Fibroblast of villous mesenchyme (primary cell): ENCODE data around the gene RAD51B. TPM values are rescaled to one million over a fixed set of nuclear protein-coding genes. Genes with fewer than 3 reads are reported as not detected.
A peak's percentile ranks its signal among the peaks of the same experiment; 100 is the strongest.

Experiments used
- DNase-seq: peaks from one replicate; pipeline ENCODE4 v3.0.0-alpha.2; 2010; ENCODE audit warnings: low read depth
- H3K4me3 ChIP-seq: 2 replicates; pipeline ENCODE4 v1.5.1; 2011; ENCODE audit warnings: low read depth, mild to moderate bottlenecking, low read length
- total RNA-seq: library from RNA; depleted of rRNA; stranded (reverse); fragments of >200 nt; gene quantifications from 2 replicates; pipeline ENCODE4 v1.2.3, GENCODE V29; 2012
- TF ChIP-seq, protein P1 (sequence below): IDR thresholded peaks from 2 replicates; pipeline ENCODE4 v1.5.1; 2012; ENCODE audit warnings: low read depth, mild to moderate bottlenecking, low read length; ENCODE audit not compliant: insufficient read depth

Gene RAD51B
- total RNA-seq, 1 donor, result 22.0 TPM

DNA sequence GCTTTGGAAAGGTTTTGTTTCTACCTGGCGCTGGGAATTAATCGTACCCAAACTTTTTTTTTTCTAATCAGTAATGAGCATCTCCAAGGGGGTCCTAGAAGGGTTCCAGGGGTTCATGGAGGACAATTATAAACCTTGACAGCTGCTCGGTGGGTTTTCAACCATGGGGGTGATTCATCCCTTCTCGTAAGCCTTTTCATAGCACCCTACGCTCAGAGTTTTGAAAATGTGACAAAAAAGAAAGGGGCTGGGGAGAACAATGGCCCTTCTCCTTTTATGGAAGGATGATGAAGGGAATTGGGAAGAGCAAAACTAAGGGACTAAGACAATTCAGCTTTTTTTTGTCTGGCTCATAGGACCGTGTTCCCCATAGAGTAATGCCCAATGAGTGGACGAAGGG is 776.6 kb downstream of the RAD51B start:
- DNase-seq, result no peak
- TF ChIP-seq, protein P1, sequence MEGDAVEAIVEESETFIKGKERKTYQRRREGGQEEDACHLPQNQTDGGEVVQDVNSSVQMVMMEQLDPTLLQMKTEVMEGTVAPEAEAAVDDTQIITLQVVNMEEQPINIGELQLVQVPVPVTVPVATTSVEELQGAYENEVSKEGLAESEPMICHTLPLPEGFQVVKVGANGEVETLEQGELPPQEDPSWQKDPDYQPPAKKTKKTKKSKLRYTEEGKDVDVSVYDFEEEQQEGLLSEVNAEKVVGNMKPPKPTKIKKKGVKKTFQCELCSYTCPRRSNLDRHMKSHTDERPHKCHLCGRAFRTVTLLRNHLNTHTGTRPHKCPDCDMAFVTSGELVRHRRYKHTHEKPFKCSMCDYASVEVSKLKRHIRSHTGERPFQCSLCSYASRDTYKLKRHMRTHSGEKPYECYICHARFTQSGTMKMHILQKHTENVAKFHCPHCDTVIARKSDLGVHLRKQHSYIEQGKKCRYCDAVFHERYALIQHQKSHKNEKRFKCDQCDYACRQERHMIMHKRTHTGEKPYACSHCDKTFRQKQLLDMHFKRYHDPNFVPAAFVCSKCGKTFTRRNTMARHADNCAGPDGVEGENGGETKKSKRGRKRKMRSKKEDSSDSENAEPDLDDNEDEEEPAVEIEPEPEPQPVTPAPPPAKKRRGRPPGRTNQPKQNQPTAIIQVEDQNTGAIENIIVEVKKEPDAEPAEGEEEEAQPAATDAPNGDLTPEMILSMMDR, result no peak
- H3K4me3 ChIP-seq, result no peak overlapping the region

DNA sequence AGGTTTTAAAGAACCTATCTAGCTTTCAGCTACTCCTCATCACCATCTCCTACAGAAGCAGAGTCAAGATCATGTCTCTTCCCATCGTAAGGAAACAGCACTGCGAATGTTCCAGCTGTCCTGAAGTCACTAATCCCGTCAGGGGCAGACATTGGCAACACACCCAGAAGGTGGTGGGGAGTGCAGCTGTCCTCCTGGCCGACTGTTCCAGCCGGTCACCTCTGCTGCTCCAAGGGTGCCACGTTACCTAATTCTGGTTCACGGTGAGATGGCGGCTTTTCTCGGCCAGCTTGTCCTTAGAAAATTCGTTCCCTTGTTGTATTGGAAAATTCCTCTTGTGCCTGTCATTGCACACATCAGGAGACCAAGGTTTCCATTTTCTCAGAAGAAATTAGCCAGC is 777.1 kb downstream of the RAD51B start:
- TF ChIP-seq, protein P1, result no peak
- DNase-seq, result no peak
- H3K4me3 ChIP-seq, result no peak overlapping the region

DNA sequence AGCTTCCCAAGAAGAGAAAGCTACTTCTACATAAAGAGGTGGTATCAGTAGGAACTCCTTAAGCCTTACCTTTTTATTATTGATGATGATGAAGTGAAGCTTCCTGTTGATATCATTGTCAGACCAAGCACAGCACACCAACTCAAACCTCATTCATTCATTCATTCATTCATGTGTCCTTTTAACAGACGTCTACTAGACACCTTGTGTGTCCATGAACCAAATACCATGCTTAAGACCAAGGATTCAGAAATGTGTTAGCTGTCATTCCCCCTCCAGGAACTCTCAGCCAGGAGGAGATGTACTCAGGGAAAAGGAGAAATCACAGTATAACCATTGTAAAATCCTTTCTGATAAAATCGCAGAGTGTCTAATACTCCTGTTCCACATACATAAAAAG is 778.5 kb downstream of the RAD51B start:
- TF ChIP-seq, protein P1, result no peak
- no peak overlapping the region for H3K4me3 ChIP-seq
- DNase-seq, result no peak

DNA sequence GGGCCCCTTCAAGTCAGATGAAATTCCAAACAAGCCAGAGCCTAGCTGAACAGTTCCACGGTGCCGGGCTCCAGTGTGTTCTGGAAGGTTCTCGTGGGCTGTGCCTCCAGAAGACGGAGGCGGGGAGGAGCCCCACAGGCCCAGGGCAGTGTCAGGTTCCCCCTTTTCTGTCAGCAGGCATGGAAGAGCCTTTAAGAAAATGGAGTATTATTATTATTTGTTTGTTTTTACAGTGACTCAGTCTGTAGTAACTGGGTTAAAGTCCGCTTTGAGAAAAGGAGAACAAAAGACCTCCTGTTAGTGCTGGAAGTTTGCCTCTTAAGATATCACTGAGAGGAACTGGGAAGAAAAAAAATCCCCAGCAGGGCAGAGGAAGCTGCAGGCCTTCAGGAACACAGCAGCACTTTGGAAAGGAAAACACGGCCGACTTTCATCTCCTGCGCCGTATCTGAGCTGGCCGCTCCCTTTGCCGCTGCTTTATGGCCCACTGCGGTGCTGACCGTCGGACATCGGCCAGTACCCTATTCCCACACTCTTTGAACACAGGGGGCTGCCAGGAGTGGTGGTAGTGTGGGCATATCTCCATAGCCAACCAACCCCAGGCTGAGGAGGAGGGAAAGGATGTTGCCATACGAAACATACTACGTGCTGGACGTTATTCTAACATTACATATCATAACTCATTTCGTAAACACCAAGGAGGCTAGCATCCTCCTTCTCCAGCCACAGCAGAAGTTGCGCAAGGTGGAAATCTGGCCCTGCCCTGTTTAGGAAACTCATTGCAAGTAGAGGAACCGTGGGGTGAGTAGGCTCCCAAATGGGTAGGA is 779.3 kb downstream of the RAD51B start:
- TF ChIP-seq, protein P1, result no peak
- H3K4me3 ChIP-seq, result no peak overlapping the region
- DNase-seq, result peak; percentile 95

DNA sequence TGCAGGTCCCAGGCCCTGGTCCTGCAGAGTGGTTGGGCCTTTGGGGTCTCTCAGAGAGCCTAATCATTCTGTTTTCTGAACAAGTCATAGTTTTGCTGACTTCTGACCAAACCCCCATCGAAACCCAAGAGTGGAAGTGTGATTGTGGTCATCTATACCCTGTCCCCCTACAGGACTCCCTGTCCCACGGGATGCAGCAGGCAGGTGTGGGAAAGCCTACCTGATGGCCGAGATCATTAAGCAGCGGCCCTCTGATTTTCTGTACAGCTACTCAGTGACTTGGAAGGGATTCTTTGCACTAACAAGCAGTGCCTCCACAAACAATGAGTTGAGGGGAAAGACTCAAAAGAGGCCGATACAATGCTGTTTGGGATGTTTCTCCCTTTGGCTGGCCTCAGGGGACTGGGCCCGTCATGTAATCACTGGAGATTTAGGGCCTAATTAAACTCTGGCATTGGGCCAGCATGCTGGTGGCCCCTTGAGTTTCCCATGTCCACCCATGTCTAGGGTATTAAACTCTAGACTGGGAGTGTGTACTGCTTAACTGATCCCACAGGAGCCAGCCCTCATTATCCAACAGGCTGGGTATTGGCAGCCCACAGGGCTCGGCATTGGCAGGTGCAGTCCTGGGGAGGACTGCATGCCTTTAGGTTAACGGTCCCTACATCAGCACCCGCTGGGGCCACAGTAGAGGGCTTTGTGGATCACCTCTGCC is 780.5 kb downstream of the RAD51B start:
- no peak for DNase-seq
- H3K4me3 ChIP-seq, result no peak overlapping the region
- TF ChIP-seq, protein P1, result no peak

DNA sequence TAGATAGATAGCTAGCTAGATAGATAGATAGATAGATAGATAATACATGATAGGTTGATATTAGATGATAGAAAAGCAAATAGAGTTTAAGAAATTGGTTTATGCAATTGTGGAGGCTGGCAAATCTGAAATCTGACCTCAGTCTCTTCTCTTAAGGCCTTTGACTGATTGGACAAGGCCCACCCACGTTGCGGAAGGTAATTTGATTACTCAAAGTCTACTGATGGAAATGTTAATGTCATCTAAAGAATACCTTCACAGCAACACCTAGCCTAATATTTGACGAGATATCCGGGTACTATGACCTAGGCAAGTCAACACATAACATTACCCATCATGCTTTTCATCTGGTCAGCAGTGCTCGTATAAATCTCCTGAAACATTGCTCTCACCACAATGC is 782.9 kb downstream of the RAD51B start:
- DNase-seq, result no peak
- TF ChIP-seq, protein P1, result no peak
- no peak overlapping the region for H3K4me3 ChIP-seq
